Erythroblast (primary cell): ENCODE results near the gene MUTYH.

Source experiments
- GATA1 ChIP-seq: IDR thresholded peaks from 2 replicates; pipeline ENCODE4 v1.6.1; 2011; ENCODE audit warnings: low read depth, mild to moderate bottlenecking, control low read depth, low read length, moderate library complexity
- POLR2A ChIP-seq: IDR thresholded peaks from 2 replicates; pipeline ENCODE4 v1.6.1; 2011; ENCODE audit warnings: mild to moderate bottlenecking, low read length

- TF ChIP-seq POLR2A (no peak), GATA1 (no peak)
Observed at GRCh38 chr1:45353685-45354084, 13.4 kb upstream of the MUTYH start.
